Stomach (tissue), 9 donors: ENCODE results near the gene NUP210. TPM values are rescaled to one million over a fixed set of nuclear protein-coding genes. Genes with fewer than 3 reads are reported as not detected.
"Not testable (repeated sequence)": the region's sequence is repeated elsewhere in the genome, so short reads cannot be mapped to it uniquely, and the experiment has no call there.

Source experiments
- DNase-seq, 2 donors: peaks; one replicate each; pipeline versions ENCODE4 v3.0.0 to v3.0.0-alpha.2; 2013 to 2019
- H3K27ac ChIP-seq, 5 donors: fragments of 200-600 bp in 4 of 5; sonication (generic) in 4 of 5; one replicate each; pipeline ENCODE4 v1.5.1; 2013 to 2019; ENCODE audit warnings: mild to moderate bottlenecking in 1 of 5, moderate library complexity in 1 of 5
- H3K27me3 ChIP-seq, 3 donors: fragments of 200-600 bp; sonication (generic); one replicate each; pipeline ENCODE4 v1.5.1; 2017 to 2019; ENCODE audit warnings: mixed run types in 1 of 3
- H3K36me3 ChIP-seq, 4 donors: fragments of 200-600 bp; sonication (generic); 1 replicate in 3 of 4; 2 replicates in 1 of 4; pipeline ENCODE4 v1.5.1; 2016 to 2019
- H3K4me1 ChIP-seq, 4 donors: fragments of 200-600 bp; sonication (generic); one replicate each; pipeline ENCODE4 v1.5.1; 2016 to 2019
- H3K4me3 ChIP-seq, 4 donors: fragments of 200-600 bp; sonication (generic) in 3 of 4; one replicate each; pipeline ENCODE4 v1.5.1; 2016 to 2019; ENCODE audit warnings: mild to moderate bottlenecking in 1 of 4
- H3K9me3 ChIP-seq, 4 donors: fragments of 200-600 bp; sonication (generic); one replicate each; pipeline ENCODE4 v1.5.1; 2016 to 2019
- EP300 ChIP-seq: sonication (generic); formaldehyde crosslinking; IDR thresholded peaks from one replicate; pipeline ENCODE4 v1.6.1; 2017; ENCODE audit warnings: antibody characterized with exemption
- POLR2A ChIP-seq, 4 donors: fragments of 450-650 bp; IDR thresholded peaks; one replicate each; pipeline ENCODE4 v1.6.1; 2016; ENCODE audit warnings: antibody characterized with exemption in 4 of 4, control low read depth in 2 of 4, mild to moderate bottlenecking in 1 of 4, moderate library complexity in 1 of 4
- POLR2AphosphoS5 ChIP-seq, 3 donors: sonication (generic); formaldehyde crosslinking; IDR thresholded peaks; one replicate each; pipeline ENCODE4 v1.6.1; 2016; ENCODE audit warnings: antibody characterized with exemption in 3 of 3
- WGBS, 5 donors: extraction: QIAGEN DNeasy Blood & Tissue Kit in 3 of 5; methylation state at CpG; one replicate each; pipeline versions ENCODE4 v1.1.5 to v1.1.7; 2013 to 2018; 5-methylcytosine and 5-hydroxymethylcytosine counted together
- intact Hi-C: fragments of 100-400 bp; cut with DNase I; formaldehyde crosslinking; loops from one replicate; pipeline ENCODE4 v1.15.1; 2023; ENCODE audit warnings: low total_unique reads
- polyA plus RNA-seq, 3 donors: library from polyadenylated mRNA; stranded (reverse); fragments of 200-250 nt; gene quantifications; one replicate each; pipeline ENCODE4 v1.2.3, GENCODE V29; 2013
- total RNA-seq, 5 donors: library from RNA; depleted of rRNA; stranded (reverse); fragments of >200 nt; gene quantifications; one replicate each; pipeline versions ENCODE4 v1.1.0 to v1.2.3, GENCODE V29; 2014 to 2016
- TF ChIP-seq, protein P1 (sequence below), 7 experiments: fragments of 450-650 bp in 4 of 7; fragments of 200-600 bp in 3 of 7; sonication (generic) in 3 of 7; IDR thresholded peaks; one replicate each; pipeline ENCODE4 v1.5.1; 2016 to 2019; ENCODE audit warnings: antibody characterized with exemption in 7 of 7, control low read depth in 2 of 7, mild to moderate bottlenecking in 1 of 7
- donor health status: healthy with polysubstance abuse.
- donor health status: Bipolar disorder and iron deficiency.
- donor health status: healthy.

Gene NUP210
- total and polyA plus RNA-seq, 8 donors: 0.92 to 21.1 (median 10.8) TPM

DNA sequence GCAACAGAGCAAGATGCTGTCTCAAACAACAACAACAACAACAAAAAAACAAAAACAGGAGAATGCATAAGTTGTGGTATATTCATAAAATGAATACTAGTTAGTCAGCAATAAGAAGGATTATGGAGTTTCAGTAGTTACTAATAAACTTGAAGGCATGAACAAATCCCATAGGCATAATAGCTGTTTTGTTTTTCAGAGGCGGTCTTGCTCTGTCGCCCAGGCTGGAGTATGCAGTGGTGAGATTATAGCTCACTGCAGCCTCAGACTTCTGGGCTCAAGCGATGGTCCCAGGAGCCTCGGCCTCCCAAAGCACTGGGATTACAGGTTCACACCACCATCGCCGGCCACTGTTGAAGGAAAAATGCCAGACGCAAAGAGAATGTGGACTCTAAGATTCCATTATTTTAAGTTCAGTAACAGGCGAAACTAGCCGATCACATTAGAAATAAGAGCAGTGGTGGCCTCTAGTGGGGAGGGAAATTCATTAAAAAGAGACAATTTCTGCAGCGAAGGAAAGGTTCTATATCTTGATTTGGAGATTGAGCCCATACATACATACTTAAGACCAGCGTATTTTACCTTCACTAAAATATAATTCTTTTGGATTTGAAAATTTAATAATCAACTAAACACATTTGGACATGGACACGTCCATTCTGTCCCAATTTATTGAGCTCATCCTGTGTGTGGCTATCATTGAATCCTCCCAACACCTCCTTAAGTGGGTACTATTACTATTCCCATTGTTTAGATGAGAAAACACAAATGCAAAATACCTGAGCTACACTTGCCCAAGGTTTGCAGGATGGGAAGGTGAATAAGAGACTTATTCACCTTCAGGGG is 32.6 kb upstream of the NUP210 start:
- WGBS, 5 donors: 17 to 22% (median 19%) methylated on average over 12 of the region's 12 CpGs

DNA sequence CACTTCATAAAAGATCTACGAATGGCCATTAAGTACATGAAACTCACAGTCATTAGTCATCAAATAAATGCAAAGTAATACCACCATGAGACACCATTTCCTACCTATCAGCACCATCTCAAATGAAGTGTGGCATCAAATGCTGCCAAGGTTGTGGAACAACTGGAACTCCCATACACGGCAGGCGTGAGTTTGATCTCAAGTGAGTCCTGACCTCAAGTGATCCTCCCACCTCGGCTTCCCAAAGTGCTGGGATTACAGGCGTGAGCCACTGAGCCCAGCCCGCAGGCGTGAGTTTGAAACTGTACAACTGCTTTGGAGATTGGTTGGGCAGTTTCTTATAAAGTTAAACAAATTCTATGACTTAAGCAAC is 31.2 kb upstream of the NUP210 start:
- intact Hi-C loops: no loop called here
- TF ChIP-seq EP300: no peak
- no peak for TF ChIP-seq POLR2AphosphoS5 (IDR thresholded peaks at IDR 0.05)
- TF ChIP-seq, protein P1, sequence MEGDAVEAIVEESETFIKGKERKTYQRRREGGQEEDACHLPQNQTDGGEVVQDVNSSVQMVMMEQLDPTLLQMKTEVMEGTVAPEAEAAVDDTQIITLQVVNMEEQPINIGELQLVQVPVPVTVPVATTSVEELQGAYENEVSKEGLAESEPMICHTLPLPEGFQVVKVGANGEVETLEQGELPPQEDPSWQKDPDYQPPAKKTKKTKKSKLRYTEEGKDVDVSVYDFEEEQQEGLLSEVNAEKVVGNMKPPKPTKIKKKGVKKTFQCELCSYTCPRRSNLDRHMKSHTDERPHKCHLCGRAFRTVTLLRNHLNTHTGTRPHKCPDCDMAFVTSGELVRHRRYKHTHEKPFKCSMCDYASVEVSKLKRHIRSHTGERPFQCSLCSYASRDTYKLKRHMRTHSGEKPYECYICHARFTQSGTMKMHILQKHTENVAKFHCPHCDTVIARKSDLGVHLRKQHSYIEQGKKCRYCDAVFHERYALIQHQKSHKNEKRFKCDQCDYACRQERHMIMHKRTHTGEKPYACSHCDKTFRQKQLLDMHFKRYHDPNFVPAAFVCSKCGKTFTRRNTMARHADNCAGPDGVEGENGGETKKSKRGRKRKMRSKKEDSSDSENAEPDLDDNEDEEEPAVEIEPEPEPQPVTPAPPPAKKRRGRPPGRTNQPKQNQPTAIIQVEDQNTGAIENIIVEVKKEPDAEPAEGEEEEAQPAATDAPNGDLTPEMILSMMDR (IDR thresholded peaks at IDR 0.05): no peak
- TF ChIP-seq POLR2A (IDR thresholded peaks at IDR 0.05): no peak
- WGBS, 5 donors: 2 to 6% (median 5%) methylated on average over 7 of the region's 7 CpGs
- Histone ChIP-seq H3K4me3 (peak overlapping the region; percentile 52 to 68 (median 56)), H3K9me3 (no peaks in the 10 kb centered on the region), H3K4me1 (peaks cover 0 to 18% (median 11%) of the 10 kb centered on the region in 4 donors), H3K27me3 (no peaks in the 10 kb centered on the region), H3K36me3 (no peaks in the 10 kb centered on the region), H3K27ac (peak overlapping the region in 4 of 5 donors; percentile 81 to 88 (median 88))
- no peak for DNase-seq

More for the DNA sequence above, 32.6 kb upstream of the NUP210 start:
- H3K27me3 ChIP-seq: no peaks in the 10 kb centered on the region
- peak overlapping the region; percentile 52 to 68 (median 56) for H3K4me3 ChIP-seq
- H3K27ac ChIP-seq: peak overlapping the region; percentile 81 to 91 (median 88)
- TF ChIP-seq POLR2A (IDR thresholded peaks at IDR 0.05): no peak
- TF ChIP-seq, protein P1 (IDR thresholded peaks at IDR 0.05): peak in 5 of 7 experiments; percentile 18 to 62 (median 47)
- H3K36me3 ChIP-seq: no peaks in the 10 kb centered on the region
- intact Hi-C loops: no loop called here
- H3K4me1 ChIP-seq: peaks cover 0 to 18% (median 11%) of the 10 kb centered on the region in 4 donors
- H3K9me3 ChIP-seq: no peaks in the 10 kb centered on the region
- peak in 1 of 2 donors; percentile 81 for DNase-seq

DNA sequence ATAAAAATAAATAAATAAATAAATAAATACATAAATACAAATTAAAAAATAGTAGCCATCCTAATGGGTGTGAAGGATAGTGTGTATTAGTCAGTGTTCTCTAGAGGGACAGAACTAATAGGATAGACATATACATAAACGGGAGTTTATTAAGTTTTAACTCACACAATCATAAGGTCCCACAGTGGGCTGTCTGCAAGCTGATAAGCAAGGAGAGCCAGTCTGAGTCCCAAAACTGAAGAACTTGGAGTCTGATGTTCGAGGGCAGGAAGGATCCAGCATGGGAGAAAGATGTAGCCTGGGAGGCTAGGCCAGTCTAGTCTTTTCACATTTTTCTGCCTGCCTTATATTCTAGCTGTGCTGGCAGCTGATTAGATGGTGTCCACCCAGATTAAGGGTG is 22.8 kb upstream of the NUP210 start:
- WGBS, 5 donors: 84 to 93% (median 91%) methylated on average over 2 of the region's 2 CpGs
- H3K36me3 ChIP-seq, H3K27me3 ChIP-seq, H3K9me3 ChIP-seq, DNase-seq, H3K4me1 ChIP-seq, intact Hi-C loops, H3K27ac ChIP-seq, H3K4me3 ChIP-seq: not testable (repeated sequence)

DNA sequence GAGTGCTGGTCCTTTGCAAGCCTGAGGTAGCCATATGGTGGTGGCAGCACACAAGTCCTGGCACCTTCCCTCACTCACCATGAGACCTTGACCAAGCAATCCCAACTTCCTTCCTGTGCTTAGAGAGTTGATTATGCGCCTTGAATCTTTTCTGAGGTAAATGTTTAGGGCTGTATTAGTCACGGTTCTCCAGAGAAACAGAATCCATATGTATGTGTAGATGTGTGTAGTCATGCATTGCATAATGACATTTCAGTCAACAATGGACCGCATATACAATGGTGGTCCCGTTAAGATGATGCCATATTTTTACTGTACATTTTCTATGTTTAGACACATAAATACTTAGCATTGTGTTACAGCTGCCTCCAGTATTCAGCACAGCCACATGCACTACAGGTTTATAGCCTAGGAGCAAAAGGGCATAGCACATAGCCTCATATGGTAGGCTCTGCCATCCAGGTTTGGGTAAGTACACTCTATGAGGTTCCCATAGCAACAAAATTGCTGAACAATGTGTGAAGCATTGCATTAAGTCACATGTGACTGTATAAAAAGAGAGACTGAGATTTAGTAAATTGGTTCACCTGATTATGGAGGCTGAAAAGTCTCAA is 20.2 kb upstream of the NUP210 start:
- H3K27ac ChIP-seq: no peak overlapping the region
- no peak for DNase-seq
- H3K9me3 ChIP-seq: no peaks in the 10 kb centered on the region
- TF ChIP-seq POLR2AphosphoS5 (IDR thresholded peaks at IDR 0.05) (no peak), EP300 (no peak), POLR2A (IDR thresholded peaks at IDR 0.05) (no peak)
- TF ChIP-seq, protein P1 (IDR thresholded peaks at IDR 0.05): no peak
- H3K4me3 ChIP-seq: no peak overlapping the region
- intact Hi-C loops: no loop called here
- no peaks in the 10 kb centered on the region for H3K27me3 ChIP-seq
- 73 to 82% (median 77%) methylated on average over 4 of the region's 4 CpGs for WGBS, 5 donors
- H3K4me1 ChIP-seq: no peaks in the 10 kb centered on the region
- no peaks in the 10 kb centered on the region for H3K36me3 ChIP-seq

DNA sequence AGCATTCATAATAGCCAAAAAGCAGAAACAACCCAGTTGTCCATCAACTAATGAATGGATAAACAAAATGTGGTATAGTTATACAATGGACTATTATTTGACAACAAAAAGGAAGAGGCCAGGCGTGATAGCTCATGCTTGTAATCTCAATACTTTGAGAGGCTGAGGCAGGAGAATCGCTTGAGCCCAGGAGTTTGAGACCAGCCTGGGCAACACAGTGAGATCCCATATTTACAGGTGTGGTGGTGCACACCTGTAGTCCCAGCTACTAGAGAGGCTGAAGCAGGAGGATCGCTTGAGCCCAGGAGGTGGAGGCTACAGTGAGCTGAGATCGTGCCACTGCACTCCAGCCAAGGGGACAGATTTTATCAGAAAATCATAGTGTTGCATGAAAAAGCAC is 16.1 kb upstream of the NUP210 start:
- 76 to 92% (median 87%) methylated on average over 4 of the region's 4 CpGs for WGBS, 5 donors
- not testable (repeated sequence) for H3K4me3 ChIP-seq, H3K36me3 ChIP-seq

More for the DNA sequence above, 16.1 kb upstream of the NUP210 start:
- H3K27ac ChIP-seq, DNase-seq, H3K27me3 ChIP-seq, H3K9me3 ChIP-seq, intact Hi-C loops, H3K4me1 ChIP-seq: not testable (repeated sequence)
